Measurements from ENCODE around the gene MAPKAPK2.

The MAPKAPK2 gene

GRCh38 chr1:206717674-206717989, 32.9 kb downstream of the MAPKAPK2 start:
- no peak for DNase-seq (ENCODE audit: low read depth in 1 of 2, low spot score in 1 of 2)

DNA sequence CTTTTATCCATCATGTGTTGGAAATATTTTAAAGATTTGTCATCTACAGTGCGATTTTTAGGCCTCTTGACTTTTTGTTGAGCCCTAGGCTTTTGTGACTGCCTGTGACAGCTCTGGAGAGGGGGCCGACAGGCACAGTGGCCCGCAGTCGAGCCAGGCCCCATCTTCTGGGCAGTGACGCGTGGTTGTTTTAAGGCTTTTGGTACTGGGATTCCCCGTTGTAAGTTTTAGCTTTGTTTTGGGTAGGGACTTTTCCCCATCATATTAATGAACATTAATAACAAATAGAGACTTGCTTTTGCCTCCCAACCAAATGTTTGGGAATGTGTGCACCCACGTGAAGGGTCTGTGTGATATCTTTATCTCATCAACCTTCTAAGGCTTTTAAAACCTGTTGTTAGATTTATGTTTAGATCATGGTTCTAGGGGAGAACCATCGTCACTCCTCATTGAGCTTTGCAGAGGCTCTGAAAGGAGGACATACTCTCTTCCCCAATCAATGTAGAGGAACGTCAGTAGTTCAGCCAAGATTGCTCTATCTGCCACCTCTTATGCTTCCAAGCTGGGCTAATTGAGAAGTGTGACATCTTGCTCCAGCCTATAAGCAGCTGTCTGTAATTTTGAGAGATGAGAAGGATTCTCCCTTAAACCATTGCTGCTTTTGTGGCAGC, 34.6 kb downstream of the MAPKAPK2 start:
- DNase-seq (ENCODE audit: low read depth in 1 of 2, low spot score in 1 of 2): no peak

GRCh38 chr1:206721454-206721853, 36.7 kb downstream of the MAPKAPK2 start:
- DNase-seq (ENCODE audit: low read depth in 1 of 2, low spot score in 1 of 2): no peak

GRCh38 chr1:206722751-206723461, 38.2 kb downstream of the MAPKAPK2 start:
- DNase-seq (ENCODE audit: low read depth in 1 of 2, low spot score in 1 of 2): no peak

- no peak for DNase-seq (ENCODE audit: low read depth in 1 of 2, low spot score in 1 of 2)
These were observed 38.7 kb downstream of the MAPKAPK2 start for GRCh38 chr1:206723462-206723804.

- no peak for DNase-seq (ENCODE audit: low read depth in 1 of 2, low spot score in 1 of 2)
These were observed 39.2 kb downstream of the MAPKAPK2 start for GRCh38 chr1:206723805-206724472.

DNA sequence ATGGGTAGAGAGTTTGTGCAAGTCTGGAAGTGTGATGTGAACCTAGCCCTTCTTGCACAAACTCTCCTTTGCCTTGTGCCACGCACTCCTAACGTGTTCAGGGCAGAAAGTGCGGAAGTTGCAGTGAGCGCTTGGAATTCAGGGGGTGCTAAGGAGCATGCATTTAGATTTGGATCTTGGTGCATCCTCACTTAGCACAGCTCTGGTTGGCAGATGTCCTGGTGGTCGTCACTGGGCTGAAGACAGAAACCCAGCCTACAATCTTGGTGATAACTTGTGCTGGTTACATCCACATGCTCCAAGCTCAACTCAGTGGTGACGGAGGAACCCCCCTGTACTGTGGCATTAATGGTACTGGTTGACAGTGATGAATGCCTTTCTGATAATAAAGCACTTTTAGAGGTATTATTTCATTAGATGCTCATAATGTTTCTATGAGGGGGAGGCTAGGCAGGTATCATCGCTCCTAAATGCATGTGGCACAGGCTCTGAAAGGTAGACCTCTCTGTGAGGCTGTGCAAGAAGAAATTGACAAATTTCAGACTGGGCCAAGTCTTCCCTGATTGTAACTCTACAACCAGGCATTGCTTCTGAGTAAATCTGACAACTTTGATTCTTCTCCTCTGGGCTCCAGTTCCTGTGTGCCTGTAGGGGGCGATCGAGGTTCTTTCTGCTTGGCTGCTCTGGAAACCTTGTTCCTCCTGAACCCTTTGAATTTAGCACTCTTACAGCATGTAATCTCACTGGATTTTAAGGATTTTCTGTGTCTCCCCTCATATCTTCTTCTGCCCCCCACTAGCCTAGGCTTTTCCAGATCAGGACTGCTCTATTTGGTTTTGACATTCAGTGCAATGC, 40.6 kb downstream of the MAPKAPK2 start:
- DNase-seq (ENCODE audit: low read depth in 1 of 2, low spot score in 1 of 2): no peak

DNA sequence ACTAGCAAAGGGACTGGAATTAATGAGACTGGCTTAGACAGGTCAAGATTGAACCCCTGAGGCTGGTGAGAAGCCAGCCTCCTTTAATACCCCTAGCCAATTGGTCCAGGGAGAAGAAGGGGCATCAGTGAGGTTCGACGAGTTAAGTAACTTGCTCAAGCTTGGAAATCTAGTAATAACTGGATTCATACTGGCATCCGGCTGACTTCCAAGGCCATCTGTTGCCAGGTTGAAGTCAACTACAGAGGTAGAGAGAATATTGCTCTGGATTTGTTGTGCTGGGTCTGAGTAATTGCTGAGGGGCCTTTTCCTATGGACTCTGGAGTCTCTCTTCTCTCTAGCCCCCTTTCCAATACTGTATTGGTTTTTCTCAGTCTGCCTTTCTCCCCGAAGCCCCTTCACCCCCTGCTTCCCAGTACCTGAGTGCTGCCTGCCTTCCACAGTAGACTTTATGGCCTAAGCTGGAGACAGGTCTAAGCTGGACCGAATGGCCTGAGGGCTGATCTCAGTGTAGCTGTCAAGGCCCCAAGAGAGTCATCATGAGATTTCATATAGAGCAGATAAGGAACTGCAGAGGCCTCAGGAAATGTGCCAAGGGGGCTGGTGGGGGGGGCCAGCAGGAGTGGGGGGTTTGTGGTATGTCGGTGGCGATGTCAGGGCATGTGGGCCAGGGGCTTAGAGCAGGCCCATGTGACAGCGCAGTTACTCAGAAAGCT, 43.4 kb downstream of the MAPKAPK2 start:
- DNase-seq (ENCODE audit: low read depth in 1 of 2, low spot score in 1 of 2): no peak

DNA sequence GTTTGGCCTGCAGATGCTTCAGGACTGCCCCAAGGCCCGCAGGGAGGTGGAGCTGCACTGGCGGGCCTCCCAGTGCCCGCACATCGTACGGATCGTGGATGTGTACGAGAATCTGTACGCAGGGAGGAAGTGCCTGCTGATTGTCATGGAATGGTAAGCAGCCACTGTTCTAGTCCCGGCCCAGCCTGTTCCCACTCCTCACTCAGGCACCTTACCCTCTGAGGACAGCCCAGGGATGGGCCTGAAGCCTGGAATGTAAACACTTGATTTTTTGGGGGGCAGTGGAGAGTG, 43.9 kb downstream of the MAPKAPK2 start:
- DNase-seq (ENCODE audit: low read depth in 1 of 2, low spot score in 1 of 2): no peak

DNA sequence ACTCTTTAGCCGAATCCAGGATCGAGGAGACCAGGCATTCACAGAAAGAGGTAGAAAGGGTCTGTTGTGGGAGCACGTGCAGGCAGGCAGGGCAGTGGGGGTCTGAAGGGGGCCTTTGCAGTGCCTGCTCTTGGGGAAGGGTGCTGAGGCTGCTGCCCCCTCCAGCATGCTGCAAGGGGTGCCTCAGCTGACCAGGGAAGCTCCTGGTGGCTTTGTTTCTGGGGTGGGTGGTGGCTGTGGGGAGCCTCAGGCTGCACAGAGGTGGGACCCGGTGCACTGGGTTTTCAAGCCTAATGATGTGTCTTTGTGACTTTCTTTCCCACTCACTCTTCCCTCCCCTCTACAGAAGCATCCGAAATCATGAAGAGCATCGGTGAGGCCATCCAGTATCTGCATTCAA, 44.3 kb downstream of the MAPKAPK2 start:
- no peak for DNase-seq (ENCODE audit: low read depth in 1 of 2, low spot score in 1 of 2)

DNA sequence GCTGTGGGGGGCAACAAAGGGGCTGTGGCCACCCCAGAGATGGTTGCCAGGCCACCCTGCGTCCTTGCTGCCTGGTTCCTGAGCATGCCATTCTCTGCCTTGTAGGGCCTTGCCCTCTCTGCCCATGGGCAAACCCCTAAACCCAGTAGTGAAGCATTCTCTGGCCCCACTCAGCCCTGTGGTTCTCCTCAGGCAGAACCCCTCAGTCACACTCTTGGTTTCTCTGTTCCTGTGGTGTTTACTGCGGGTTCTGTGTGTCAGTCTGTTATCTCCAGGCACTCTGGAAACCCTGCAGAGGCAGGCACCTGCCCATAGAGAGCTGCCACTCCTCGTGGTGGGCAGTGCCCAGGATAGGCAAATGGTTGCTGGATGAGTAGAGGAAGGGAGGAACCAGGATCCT, 44.8 kb downstream of the MAPKAPK2 start:
- no peak for DNase-seq (ENCODE audit: low read depth in 1 of 2, low spot score in 1 of 2)

DNA sequence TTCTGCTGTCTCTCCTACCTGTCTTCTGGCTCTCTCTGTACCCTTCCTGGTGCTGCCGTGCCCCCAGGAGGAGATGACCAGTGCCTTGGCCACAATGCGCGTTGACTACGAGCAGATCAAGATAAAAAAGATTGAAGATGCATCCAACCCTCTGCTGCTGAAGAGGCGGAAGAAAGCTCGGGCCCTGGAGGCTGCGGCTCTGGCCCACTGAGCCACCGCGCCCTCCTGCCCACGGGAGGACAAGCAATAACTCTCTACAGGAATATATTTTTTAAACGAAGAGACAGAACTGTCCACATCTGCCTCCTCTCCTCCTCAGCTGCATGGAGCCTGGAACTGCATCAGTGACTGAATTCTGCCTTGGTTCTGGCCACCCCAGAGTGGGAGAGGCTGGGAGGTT, 47.8 kb downstream of the MAPKAPK2 start:
- no peak for DNase-seq (ENCODE audit: low read depth in 1 of 2, low spot score in 1 of 2)

GRCh38 chr1:206732992-206733391, 48.3 kb downstream of the MAPKAPK2 start:
- DNase-seq (ENCODE audit: low read depth in 1 of 2, low spot score in 1 of 2): no peak

DNA sequence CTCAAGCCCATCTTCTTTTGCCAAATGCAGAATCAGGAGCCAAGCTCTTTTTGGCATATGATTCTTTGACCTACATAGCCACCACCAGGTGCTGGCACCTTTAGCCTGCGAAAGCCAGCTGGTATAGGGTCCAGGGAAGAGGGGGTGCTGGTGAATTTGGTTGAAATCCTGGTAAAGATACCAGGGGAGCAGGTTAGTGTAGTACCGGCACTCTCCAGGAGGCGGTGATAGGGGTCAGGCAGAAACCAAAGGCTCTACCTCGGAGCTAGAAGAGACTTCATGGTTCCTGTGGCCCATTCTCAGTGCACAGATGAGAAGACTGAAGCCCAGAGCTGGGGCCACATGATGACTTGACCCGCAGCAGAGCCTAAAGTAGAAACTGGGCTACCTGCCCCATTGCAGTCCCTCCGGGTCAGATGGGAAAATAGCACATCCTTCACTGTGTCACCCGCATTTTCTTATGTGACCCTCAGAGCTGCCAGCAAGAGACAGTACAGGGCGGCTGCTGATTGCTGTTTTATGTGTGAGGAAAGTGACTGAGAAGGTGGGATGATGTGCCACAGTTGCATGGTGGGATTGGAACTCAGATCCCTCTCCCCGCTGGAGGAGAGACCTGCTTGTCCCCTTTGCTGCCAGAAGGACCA, 49.9 kb downstream of the MAPKAPK2 start:
- peak; percentile 58 to 83 for DNase-seq (ENCODE audit: low read depth in 1 of 2, low spot score in 1 of 2)

DNA sequence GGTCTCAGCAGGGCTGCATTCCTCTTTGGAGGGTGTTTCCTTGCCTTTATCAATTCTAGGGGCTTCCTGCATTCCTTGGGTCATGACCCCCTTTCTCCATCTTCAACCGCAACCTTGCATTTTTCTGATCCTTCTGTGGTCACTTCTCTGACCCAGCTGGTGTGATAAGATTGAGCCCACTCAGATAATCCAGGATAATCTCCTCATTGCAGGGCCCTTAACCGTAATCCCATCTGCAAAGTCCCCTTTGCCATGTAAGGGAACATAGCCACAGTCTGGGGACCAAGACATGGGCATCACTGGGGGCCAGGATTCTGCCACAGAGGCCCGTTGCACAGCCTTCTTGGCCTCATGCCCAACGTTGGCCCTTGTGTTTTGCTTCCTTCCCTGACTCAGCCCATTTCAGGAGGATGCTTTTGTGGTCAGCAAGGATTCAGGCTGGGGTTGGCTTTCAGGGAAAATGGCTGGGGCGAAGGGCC, 50.9 kb downstream of the MAPKAPK2 start:
- DNase-seq (ENCODE audit: low read depth in 1 of 2, low spot score in 1 of 2): no peak

DNA sequence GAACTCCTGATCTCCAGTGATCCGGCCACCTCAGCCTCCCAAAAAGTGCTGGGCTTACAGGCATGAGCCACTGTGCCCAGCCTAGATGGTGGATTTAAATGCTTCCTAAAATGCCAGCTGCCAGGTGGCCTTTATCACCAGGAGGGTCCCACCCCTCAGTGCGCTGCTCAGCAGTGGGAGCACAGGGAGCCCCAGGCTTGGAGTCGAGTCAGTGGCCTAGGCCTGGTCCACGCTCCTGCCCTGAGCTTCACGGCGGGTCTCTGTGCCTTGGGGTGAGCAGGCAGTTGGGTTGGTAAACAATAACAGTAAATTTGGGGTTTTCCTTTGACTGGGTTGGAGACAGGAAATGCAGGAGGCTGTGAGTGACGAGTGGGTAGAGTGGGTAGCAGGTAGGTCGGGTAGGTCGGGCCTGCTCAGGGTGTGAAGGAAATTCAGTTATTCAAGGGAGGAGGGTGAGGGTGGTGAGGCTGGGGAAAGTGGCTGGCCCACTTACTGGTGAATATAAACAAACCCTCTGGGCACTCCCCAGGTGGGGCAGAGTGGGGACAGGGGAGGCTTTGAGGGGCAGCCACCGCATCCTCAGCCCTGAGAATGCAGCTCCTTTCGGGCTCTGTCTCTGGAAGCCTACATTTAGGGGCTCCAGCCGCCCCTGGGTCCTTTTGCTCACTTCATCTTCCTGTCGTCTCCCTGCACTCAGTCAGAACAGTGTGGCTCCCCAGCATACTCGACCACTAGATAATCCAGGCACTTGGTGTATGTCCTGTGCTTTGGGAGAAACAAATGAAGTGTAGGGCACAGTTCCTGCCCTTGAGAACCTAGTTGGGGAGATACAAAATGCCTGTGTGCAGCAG, 52.4 kb downstream of the MAPKAPK2 start:
- peak in 1 of 2 donors; percentile 25 for DNase-seq (ENCODE audit: low read depth in 1 of 2, low spot score in 1 of 2)

DNA sequence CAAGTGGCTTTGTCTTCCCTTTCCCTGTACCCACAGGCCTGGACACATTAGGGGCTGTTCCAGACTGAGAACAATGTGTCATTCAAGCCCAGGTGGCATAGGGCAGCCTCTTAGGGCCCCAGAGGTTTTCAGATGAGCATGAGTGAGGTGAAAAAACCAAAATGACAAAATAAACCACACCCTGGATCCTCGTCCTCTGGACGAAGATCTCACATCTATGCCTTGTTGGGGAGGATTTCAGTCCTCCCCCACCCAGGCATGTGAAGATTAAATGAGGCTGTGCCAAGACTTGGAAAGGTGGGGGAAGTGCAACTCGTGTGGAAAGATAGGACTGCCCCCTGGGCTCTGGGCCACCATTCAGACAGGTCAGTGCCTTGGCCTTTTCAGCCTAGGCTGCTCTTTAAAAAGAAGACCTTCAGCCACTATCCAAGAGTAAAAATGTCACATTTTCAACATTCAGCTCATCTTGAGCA, 53.1 kb downstream of the MAPKAPK2 start:
- no peak for DNase-seq (ENCODE audit: low read depth in 1 of 2, low spot score in 1 of 2)

DNA sequence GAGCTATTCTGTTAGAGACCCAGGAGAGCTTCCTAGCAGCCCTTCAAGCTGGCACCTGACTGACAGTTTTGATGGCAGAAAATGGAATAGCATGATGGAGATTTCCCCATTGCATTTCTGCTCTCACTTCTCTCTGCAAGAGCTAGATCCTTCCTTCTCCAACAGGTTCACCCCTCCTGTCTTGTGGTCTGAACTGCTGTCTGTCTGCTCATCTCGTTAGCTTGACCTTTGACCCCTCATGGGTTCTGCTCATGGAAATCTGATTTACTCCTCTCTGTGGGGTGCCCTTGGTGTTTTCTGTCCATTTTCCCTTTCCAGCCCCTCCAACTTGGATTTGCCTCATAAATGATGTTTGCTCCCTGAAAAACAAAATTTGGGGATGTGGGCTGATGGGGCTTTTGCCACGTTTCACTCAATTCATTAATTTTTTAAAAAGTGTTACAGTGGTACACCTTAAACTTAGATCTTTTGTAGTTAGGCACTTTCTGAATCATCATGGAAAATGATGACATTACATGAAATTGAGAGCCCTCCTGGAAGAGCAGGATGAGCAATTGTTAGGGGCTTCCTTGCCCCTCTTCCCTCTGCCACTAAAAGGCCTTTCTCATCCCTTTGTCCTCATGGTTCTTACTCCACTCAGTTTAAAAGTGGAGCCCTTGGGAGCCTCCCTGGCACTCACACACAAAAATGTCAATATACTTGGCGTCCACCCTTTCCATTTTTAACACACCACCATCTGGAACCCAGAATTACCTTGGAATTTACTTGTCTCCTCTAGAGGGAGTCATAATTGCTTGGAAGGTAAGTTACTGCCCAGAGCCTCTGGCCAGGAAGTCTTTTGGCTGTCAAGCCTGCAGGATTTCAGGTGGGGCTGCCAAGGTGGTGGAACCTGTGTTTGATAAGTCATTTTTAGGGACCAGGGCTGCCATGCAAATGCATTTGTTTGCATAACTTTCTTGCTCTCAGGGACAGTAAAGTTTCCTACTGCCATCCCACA, 54.0 kb downstream of the MAPKAPK2 start:
- no peak for DNase-seq (ENCODE audit: low read depth in 1 of 2, low spot score in 1 of 2)
